Non-pigmented ciliary epithelial cell (primary cell): Measurements from ENCODE around the gene SSPN.

Source experiments
- DNase-seq: peaks from one replicate; pipeline ENCODE4 v3.0.0-alpha.2; 2010; ENCODE audit warnings: low read depth

The SSPN gene

DNA sequence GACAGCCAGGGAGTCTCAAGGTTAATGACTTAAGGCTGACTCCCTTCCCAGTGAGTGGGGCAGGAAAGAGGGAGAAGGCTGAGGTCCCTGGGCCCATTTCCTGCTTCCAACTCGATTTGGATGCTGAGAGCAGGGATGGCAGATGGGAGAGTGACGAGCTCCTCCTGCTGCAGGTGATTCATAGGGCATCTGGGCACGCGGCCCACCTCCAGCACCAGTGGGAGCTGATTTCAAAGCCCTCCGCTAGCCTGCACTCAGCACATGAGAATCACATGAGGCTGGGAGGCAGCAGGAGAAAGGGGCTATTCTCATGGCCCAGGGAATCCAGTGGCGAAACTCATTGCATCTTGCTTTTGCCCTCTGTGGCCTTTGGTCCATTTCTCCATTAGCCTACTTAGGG lies 90.8 kb downstream of the SSPN start:
- no peak for DNase-seq

DNA sequence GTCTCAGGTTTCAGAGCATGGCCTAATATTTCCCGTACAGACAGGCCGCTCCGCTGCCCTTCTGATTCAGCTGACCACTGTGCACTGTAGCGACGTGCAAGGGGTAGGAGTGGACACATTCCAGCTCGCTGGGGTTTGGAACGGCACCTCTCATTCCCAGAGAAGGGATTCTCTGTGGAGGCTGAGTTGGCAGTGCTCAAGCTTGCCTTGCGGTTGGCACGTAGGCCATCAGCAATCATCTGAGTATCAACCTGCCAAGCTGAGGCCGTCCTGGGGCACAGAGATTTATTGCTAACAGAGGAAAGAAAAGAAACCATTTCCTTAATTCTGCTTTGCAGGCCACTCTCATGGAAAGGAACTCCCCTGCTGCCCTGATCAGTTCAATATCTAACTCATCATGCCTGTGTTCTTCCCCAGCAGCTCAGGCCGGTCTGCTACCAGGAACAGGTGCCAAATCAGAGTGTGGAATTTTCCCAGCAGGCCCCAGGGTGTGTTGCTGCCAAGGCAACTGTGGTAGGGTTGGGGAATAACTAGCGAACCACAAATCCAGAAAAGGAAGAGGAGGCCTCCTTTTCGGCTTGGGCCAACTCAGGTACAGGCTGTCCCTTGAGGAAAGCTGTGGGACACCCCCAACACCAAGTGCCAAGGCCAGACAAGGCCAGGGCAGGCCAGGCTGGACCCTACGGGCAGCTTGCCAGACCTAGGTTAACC lies 92.5 kb downstream of the SSPN start:
- no peak for DNase-seq

DNA sequence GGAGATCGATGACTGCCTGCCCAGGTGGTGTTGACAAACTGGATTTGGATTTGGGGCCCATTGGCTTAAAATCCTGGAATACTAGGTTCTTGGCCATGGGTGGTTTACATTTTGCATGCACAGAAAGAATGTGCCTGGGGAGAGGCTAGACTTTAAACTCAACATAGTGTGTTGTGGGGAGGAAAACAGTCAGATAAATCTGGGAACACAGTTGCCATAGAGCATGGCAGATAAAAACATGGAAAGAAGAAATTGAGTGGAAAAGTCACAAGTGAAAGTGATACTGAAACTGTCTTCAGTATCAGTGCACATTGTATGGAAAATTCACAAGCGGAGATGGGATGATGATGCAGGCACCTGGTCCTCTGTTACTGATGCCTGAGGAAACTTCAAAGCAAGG lies 95.2 kb downstream of the SSPN start:
- DNase-seq: no peak

DNA sequence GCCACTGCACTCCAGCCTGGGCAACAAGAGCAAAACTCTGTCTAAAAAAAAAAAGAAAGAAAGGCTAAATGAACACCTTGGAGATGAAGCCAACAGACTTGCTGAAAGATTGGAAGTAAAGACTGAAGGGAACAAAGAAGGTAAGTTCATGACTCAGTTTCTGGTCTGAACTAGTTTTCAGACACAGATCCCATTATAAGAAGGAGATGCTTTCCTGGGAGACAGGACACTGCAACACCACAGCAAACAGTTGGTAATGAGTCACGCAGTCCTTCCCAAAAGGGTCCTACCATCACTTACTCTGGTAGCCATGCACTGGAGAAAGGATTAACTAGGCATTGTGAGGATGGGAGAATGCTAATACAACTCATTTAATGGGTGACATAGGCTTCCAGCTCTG lies 97.2 kb downstream of the SSPN start:
- no peak for DNase-seq

DNA sequence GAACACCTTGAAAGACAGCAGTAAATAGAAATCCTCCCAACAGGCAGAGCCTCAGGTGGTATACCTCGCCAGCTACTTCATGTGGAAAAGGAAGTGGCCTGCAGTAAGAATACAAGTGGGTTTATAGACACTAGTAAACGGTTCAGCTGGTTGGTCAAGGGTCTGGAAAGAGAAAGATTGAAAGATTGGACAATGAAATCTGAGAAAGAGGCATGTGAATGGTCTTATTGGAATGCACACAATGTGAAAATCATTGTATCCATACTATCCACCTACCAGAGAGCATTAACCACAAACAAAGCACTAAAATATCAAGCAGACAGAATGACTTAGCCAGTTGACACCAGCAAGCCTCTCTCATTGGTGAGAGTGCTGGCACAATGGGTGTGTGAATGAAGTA lies 98.2 kb downstream of the SSPN start:
- no peak for DNase-seq

DNA sequence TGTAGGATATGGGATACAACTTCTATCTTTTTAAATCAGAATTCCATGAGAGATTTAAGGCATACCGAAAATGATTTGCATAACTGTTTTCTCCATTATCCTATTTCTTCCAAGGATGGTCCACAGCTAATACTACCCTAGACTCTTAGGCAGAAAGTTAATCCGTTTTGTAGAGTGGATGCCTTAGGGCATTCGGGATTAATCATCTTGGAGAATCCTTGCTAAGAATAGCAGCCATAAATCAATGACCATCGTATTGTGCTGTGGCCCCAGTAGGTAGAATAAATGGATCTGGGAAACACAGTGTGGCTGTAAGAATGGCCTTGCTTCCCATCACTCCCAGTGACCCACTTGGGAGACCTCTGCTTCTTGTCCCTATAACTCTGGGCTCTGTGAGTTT lies 99.6 kb downstream of the SSPN start:
- DNase-seq: no peak

DNA sequence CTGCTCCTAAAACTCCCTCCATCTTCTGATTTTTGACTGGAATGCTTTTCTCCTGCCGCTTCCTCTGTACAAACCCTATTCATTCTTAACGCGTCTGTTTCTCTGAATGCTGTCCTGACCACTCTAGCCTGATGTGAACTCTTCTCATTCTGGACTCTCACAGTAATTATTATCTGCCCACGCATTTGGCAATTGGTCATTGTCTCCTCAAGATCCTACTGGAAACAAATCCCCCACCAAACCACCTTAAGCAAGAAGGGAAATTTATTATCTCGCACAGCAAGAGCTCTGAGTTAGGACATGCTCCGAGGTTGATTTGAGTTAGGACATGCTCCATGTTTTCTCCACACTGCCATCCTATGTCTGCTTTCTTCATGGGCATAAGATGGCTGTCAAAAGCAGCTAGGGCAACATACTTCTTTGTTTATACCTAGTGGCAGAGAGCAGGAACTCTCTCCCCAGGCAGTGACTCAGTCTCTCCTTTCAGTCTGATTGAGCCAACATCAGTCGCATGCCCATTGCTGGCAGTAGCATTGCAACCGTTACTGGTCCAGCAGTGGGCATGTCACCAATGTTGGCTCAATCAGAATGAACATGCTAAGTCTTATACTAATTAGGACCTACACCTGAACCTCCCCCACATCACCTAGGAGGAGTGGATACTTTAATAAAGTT lies 102.2 kb downstream of the SSPN start:
- no peak for DNase-seq

DNA sequence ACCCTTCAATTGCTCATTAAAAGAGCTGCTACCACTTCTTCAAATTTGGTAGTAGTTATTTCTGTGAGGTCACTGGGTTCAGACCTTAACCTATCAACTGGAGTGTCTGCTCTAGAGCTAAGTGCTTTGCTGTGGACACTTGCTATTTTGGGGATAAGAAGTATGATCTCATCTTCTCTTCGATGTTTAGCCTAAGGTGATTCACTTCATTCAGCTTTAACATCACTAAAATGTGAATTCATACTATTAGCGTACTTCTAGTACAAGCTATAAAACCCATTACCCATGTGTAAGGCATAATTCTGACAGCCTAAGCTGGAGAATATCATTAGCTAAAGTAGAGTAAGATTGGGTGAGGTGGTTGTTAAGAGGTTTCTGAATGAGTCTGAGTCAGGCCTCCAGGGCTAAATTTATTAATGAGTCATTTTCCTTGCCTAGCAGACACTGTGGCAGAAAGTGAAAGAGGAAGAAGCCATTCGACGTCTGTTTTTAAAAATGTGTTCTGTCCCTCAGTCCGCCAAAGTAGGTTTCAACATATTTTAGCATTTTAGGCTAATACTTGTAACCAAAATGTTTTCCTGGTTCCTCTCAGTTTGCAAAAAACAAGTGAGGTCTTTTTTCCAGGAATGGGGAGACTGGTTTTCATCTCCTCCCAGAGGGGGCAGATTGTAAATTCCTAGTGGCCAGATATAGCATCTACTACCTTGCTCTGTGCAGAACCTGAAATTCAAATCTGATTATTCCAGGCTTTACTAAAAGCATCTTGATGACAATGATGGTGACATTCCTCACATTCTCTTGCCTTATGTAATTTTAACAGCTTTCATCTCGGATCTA lies 103.6 kb downstream of the SSPN start:
- DNase-seq: peak; percentile 50

DNA sequence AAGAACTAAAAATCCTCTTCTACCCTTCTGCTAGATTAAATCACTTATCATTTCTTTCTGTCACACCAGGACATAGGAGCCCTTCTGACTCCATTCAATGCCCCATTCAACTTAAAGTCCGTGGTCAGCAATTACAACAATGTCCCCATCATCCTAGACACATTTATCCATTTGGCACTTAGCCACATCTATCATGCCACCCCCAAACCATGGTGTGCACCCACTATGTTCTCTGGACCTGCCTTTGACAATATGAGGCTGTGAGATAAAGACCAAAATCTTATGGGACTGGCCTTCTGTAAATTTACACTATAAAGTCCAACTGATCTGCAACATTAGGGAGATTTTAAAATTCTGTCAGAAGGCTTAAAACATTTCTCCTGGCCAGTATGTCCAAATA lies 104.4 kb downstream of the SSPN start:
- no peak for DNase-seq
